Gastrocnemius medialis (tissue), 4 donors: ENCODE data around the gene CITED1. TPM values are rescaled to one million over a fixed set of nuclear protein-coding genes. Genes with fewer than 3 reads are reported as not detected.

Source experiments
- ATAC-seq, 2 donors: fragments of 150-250 bp; one replicate each; pipeline ENCODE4 v1.9.1; 2016
- DNase-seq, 2 donors: peaks; one replicate each; pipeline ENCODE4 v3.0.0-alpha.2; 2019
- H3K27ac ChIP-seq, 4 donors: fragments of 200-600 bp; sonication (generic); 1 replicate in 1 of 4; 2 replicates in 3 of 4; pipeline ENCODE4 v1.5.1; 2016 to 2018; ENCODE audit warnings: mild to moderate bottlenecking in 2 of 4, moderate library complexity in 1 of 4
- H3K27me3 ChIP-seq, 3 donors: fragments of 200-600 bp; sonication (generic) in 2 of 3; 1 replicate in 1 of 3; 2 replicates in 2 of 3; pipeline versions ENCODE4 v1.5.1 to v1.6.0; 2016 to 2019; ENCODE audit warnings: mild to moderate bottlenecking in 1 of 3, moderate library complexity in 1 of 3
- H3K36me3 ChIP-seq, 2 donors: fragments of 200-600 bp; sonication (generic) in 1 of 2; one replicate each; pipeline ENCODE4 v1.5.1; 2017 to 2018
- H3K4me1 ChIP-seq, 2 donors: fragments of 200-600 bp; sonication (generic) in 1 of 2; one replicate each; pipeline ENCODE4 v1.5.1; 2016 to 2017; ENCODE audit warnings: mild to moderate bottlenecking in 2 of 2
- H3K4me3 ChIP-seq, 4 donors: fragments of 200-600 bp; sonication (generic) in 3 of 4; 1 replicate in 1 of 4; 2 replicates in 3 of 4; pipeline ENCODE4 v1.5.1; 2016 to 2019; ENCODE audit warnings: mild to moderate bottlenecking in 2 of 4
- H3K9me3 ChIP-seq, 3 donors: fragments of 200-600 bp; sonication (generic) in 2 of 3; 1 replicate in 1 of 3; 2 replicates in 2 of 3; pipeline ENCODE4 v1.5.1; 2016 to 2019
- CTCF ChIP-seq, 5 experiments: fragments of 450-650 bp in 3 of 5; fragments of 200-600 bp in 2 of 5; sonication (generic) in 2 of 5; IDR thresholded peaks in 4 of 5; conservative IDR thresholded peaks in 1 of 5; 1 replicate in 4 of 5; 2 replicates in 1 of 5; pipeline ENCODE4 v1.5.1; 2016 to 2019; ENCODE audit warnings: antibody characterized with exemption in 5 of 5, mild to moderate bottlenecking in 3 of 5, moderate library complexity in 3 of 5
- POLR2A ChIP-seq, 2 donors: fragments of 450-650 bp; IDR thresholded peaks; one replicate each; pipeline ENCODE4 v1.6.1; 2017; ENCODE audit warnings: antibody characterized with exemption in 2 of 2, mild to moderate bottlenecking in 2 of 2, moderate library complexity in 2 of 2
- in situ Hi-C, 4 donors: fragments of 200-750 bp; cut with MboI; loops; one replicate each; pipeline versions ENCODE4 v1.15.0 to v1.8.0; 2017; ENCODE audit warnings: low sequenced_read_pairs in 4 of 4
- intact Hi-C: fragments of 100-400 bp; cut with DNase I; formaldehyde crosslinking; loops from one replicate; pipeline ENCODE4 v1.15.1; 2023; ENCODE audit warnings: low total_unique reads
- total RNA-seq, 4 donors: library from RNA; depleted of rRNA; stranded (reverse); fragments of >200 nt; gene quantifications; one replicate each; pipeline versions ENCODE4 v1.1.0 to v1.2.3, GENCODE V29; 2016

The CITED1 gene
- total RNA-seq, 4 donors from 2014 or later: not detected

- DNase-seq (no peak), ATAC-seq (no peak)
- Histone ChIP-seq H3K36me3 (no peaks in the 10 kb centered on the region), H3K27ac (no peak overlapping the region), H3K4me3 (no peak overlapping the region), H3K4me1 (no peaks in the 10 kb centered on the region), H3K27me3 (no peaks in the 10 kb centered on the region), H3K9me3 (no peaks in the 10 kb centered on the region)
- in situ Hi-C loops: loop anchor here in 1 of 4 donors (25.0 kb wide), 1 partner anchor 89 kb away; no protein-coding TSS in a partner anchor
- no peak for TF ChIP-seq POLR2A (IDR thresholded peaks at IDR 0.05)
- TF ChIP-seq CTCF (IDR thresholded peaks at IDR 0.05 in 4 of 5, conservative IDR thresholded peaks at IDR 0.05 in 1 of 5): no peak
- intact Hi-C loops: no loop called here
Observed at GRCh38 chrX:72348247-72348979, 42.7 kb upstream of the CITED1 start.

- no peak overlapping the region for H3K4me3 ChIP-seq
- ATAC-seq: no peak
- intact Hi-C loops (no loop called here), in situ Hi-C loops (loop anchor here in 1 of 4 donors (25.0 kb wide), 1 partner anchor 90 kb away; no protein-coding TSS in a partner anchor)
- no peaks in the 10 kb centered on the region for H3K4me1 ChIP-seq
- H3K36me3 ChIP-seq: no peaks in the 10 kb centered on the region
- no peaks in the 10 kb centered on the region for H3K27me3 ChIP-seq
- no peak overlapping the region for H3K27ac ChIP-seq
- no peaks in the 10 kb centered on the region for H3K9me3 ChIP-seq
- DNase-seq: no peak
- TF ChIP-seq CTCF (IDR thresholded peaks at IDR 0.05 in 4 of 5, conservative IDR thresholded peaks at IDR 0.05 in 1 of 5): no peak
- TF ChIP-seq POLR2A (IDR thresholded peaks at IDR 0.05): no peak
Observed at GRCh38 chrX:72347366-72347765, 41.7 kb upstream of the CITED1 start.

GRCh38 chrX:72346302-72346949 lies 40.7 kb upstream of the CITED1 start:
- Histone ChIP-seq H3K4me1 (no peaks in the 10 kb centered on the region), H3K27me3 (no peaks in the 10 kb centered on the region), H3K27ac (no peak overlapping the region), H3K4me3 (no peak overlapping the region), H3K36me3 (no peaks in the 10 kb centered on the region), H3K9me3 (no peaks in the 10 kb centered on the region)
- in situ Hi-C loops (loop anchor here in 1 of 4 donors (25.0 kb wide), 1 partner anchor 91 kb away; no protein-coding TSS in a partner anchor), intact Hi-C loops (no loop called here)
- ATAC-seq: no peak
- DNase-seq: no peak
- TF ChIP-seq CTCF (IDR thresholded peaks at IDR 0.05 in 4 of 5, conservative IDR thresholded peaks at IDR 0.05 in 1 of 5): no peak
- TF ChIP-seq POLR2A (IDR thresholded peaks at IDR 0.05): no peak

- DNase-seq (no peak), ATAC-seq (no peak)
- in situ Hi-C loops (loop anchor here in 1 of 4 donors (25.0 kb wide), 1 partner anchor 97 kb away; no protein-coding TSS in a partner anchor), intact Hi-C loops (no loop called here)
- no peak overlapping the region for H3K27ac ChIP-seq
- no peaks in the 10 kb centered on the region for H3K9me3 ChIP-seq
- H3K27me3 ChIP-seq: no peaks in the 10 kb centered on the region
- TF ChIP-seq POLR2A (IDR thresholded peaks at IDR 0.05) (no peak), CTCF (IDR thresholded peaks at IDR 0.05 in 4 of 5, conservative IDR thresholded peaks at IDR 0.05 in 1 of 5) (no peak)
- no peaks in the 10 kb centered on the region for H3K4me1 ChIP-seq
- no peaks in the 10 kb centered on the region for H3K36me3 ChIP-seq
- no peak overlapping the region for H3K4me3 ChIP-seq
Observed at GRCh38 chrX:72340626-72341025, 34.9 kb upstream of the CITED1 start.
